ENCODE data around the gene KRTAP13-2. TPM values are rescaled to one million over a fixed set of nuclear protein-coding genes. Genes with fewer than 3 reads are reported as not detected.

KRTAP13-2 gene
- total RNA-seq (2022; extraction: Qiagen RNA extraction), result not detected in 5 replicates

GRCh38 chr21:30372139-30372770, at the start of gene KRTAP13-2:
TSS of gene KRTAP13-2 (minus strand) at chr21:30372271. CDS start at chr21:30372213, 58 bp downstream.

GRCh38 chr21:30395731-30396130, 23.7 kb upstream of the KRTAP13-2 start, which contains the start of gene KRTAP13-1:
TSS of gene KRTAP13-1 (plus strand) at chr21:30396031. CDS start at chr21:30396087, 56 bp downstream.

GRCh38 chr21:30348506-30348905, 23.6 kb downstream of the KRTAP13-2 start, which contains the start of gene KRTAP23-1:
TSS of gene KRTAP23-1 (minus strand) at chr21:30348606. CDS start at chr21:30348606, 0 bp downstream.

GRCh38 chr21:30337276-30337744, 34.8 kb downstream of the KRTAP13-2 start, which contains the start of gene KRTAP27-1:
TSS of gene KRTAP27-1 (minus strand) at chr21:30337694. CDS start at chr21:30337668, 26 bp downstream.

Other genes with a start within 250 kb of the KRTAP13-2 start
- gene CLDN17, start 205.5 kb downstream of the KRTAP13-2 start, total RNA-seq (2022; extraction: Qiagen RNA extraction), result not detected in 5 replicates
- gene CLDN8, start 156.2 kb downstream of the KRTAP13-2 start, total RNA-seq (2022; extraction: Qiagen RNA extraction), result not detected in 5 replicates
- not detected in 5 replicates for gene KRTAP24-1, start 89.3 kb downstream of the KRTAP13-2 start, total RNA-seq (2022; extraction: Qiagen RNA extraction)
- not detected in 5 replicates for gene KRTAP25-1, start 82.8 kb downstream of the KRTAP13-2 start, total RNA-seq (2022; extraction: Qiagen RNA extraction)
- not detected in 5 replicates for gene KRTAP26-1, start 52.0 kb downstream of the KRTAP13-2 start, total RNA-seq (2022; extraction: Qiagen RNA extraction)
- not detected in 5 replicates for gene KRTAP27-1, start 34.6 kb downstream of the KRTAP13-2 start, total RNA-seq (2022; extraction: Qiagen RNA extraction)
- not detected in 5 replicates for gene KRTAP23-1, start 23.7 kb downstream of the KRTAP13-2 start, total RNA-seq (2022; extraction: Qiagen RNA extraction)
- not detected in 5 replicates for gene KRTAP13-1, start 23.8 kb upstream of the KRTAP13-2 start, total RNA-seq (2022; extraction: Qiagen RNA extraction)
- gene KRTAP13-3, start 53.7 kb upstream of the KRTAP13-2 start, total RNA-seq (2022; extraction: Qiagen RNA extraction), result not detected in 5 replicates
- gene KRTAP13-4, start 57.9 kb upstream of the KRTAP13-2 start, total RNA-seq (2022; extraction: Qiagen RNA extraction), result not detected in 5 replicates
- not detected in 5 replicates for gene KRTAP15-1, start 68.0 kb upstream of the KRTAP13-2 start, total RNA-seq (2022; extraction: Qiagen RNA extraction)
- not detected in 5 replicates for gene KRTAP19-1, start 108.1 kb upstream of the KRTAP13-2 start, total RNA-seq (2022; extraction: Qiagen RNA extraction)
- not detected in 5 replicates for gene KRTAP19-2, start 115.2 kb upstream of the KRTAP13-2 start, total RNA-seq (2022; extraction: Qiagen RNA extraction)
- not detected in 5 replicates for gene KRTAP19-3, start 119.7 kb upstream of the KRTAP13-2 start, total RNA-seq (2022; extraction: Qiagen RNA extraction)
- not detected in 5 replicates for gene KRTAP19-4, start 124.9 kb upstream of the KRTAP13-2 start, total RNA-seq (2022; extraction: Qiagen RNA extraction)
- gene KRTAP19-5, start 129.9 kb upstream of the KRTAP13-2 start, total RNA-seq (2022; extraction: Qiagen RNA extraction), result not detected in 5 replicates
- not detected in 5 replicates for gene KRTAP19-6, start 169.6 kb upstream of the KRTAP13-2 start, total RNA-seq (2022; extraction: Qiagen RNA extraction)
- gene KRTAP19-7, start 189.0 kb upstream of the KRTAP13-2 start, total RNA-seq (2022; extraction: Qiagen RNA extraction), result not detected in 5 replicates
- gene KRTAP22-2, start 218.1 kb upstream of the KRTAP13-2 start, total RNA-seq (2022; extraction: Qiagen RNA extraction), result not detected in 5 replicates
- not detected in 5 replicates for gene KRTAP6-3, start 220.2 kb upstream of the KRTAP13-2 start, total RNA-seq (2022; extraction: Qiagen RNA extraction)
- not detected in 5 replicates for gene KRTAP6-2, start 226.6 kb upstream of the KRTAP13-2 start, total RNA-seq (2022; extraction: Qiagen RNA extraction)
- gene KRTAP22-1, start 228.8 kb upstream of the KRTAP13-2 start, total RNA-seq (2022; extraction: Qiagen RNA extraction), result not detected in 5 replicates
- not detected in 5 replicates for gene KRTAP6-1, start 241.7 kb upstream of the KRTAP13-2 start, total RNA-seq (2022; extraction: Qiagen RNA extraction)
- not detected in 5 replicates for gene KRTAP20-1, start 244.2 kb upstream of the KRTAP13-2 start, total RNA-seq (2022; extraction: Qiagen RNA extraction)
- not detected in 5 replicates for gene KRTAP20-4, start 248.4 kb upstream of the KRTAP13-2 start, total RNA-seq (2022; extraction: Qiagen RNA extraction)